Left lung (tissue), 10 donors: ENCODE measurements around the gene ITIH1. TPM values are rescaled to one million over a fixed set of nuclear protein-coding genes. Genes with fewer than 3 reads are reported as not detected.

Experiments used
- ATAC-seq: fragments of 200-7000 bp; cut with Tn5 transposase; one replicate; pipeline ENCODE4 v1.9.1; 2020; ENCODE audit warnings: moderate library complexity
- DNase-seq, 4 donors: peaks; one replicate each; pipeline ENCODE4 v3.0.0-alpha.2; 2013 to 2020
- H3K27ac ChIP-seq, 2 donors: fragments of 200-600 bp; sonication (generic) in 1 of 2; one replicate each; pipeline versions ENCODE4 v1.5.0 to v1.8.0; 2020 to 2021
- H3K27me3 ChIP-seq, 2 donors: fragments of 200-600 bp; sonication (generic) in 1 of 2; one replicate each; pipeline versions ENCODE4 v1.5.0 to v1.8.0; 2020 to 2021
- H3K36me3 ChIP-seq, 2 donors: fragments of 200-600 bp; sonication (generic) in 1 of 2; one replicate each; pipeline versions ENCODE4 v1.5.0 to v1.8.0; 2020 to 2021
- H3K4me1 ChIP-seq, 2 donors: fragments of 200-600 bp; one replicate each; pipeline ENCODE4 v1.8.0; 2021
- H3K4me3 ChIP-seq, 2 donors: fragments of 200-600 bp; sonication (generic) in 1 of 2; one replicate each; pipeline versions ENCODE4 v1.5.0 to v1.8.0; 2020 to 2021; ENCODE audit warnings: mild to moderate bottlenecking in 1 of 2
- H3K9me3 ChIP-seq, 2 donors: fragments of 200-600 bp; sonication (generic) in 1 of 2; one replicate each; pipeline versions ENCODE4 v1.5.0 to v1.8.0; 2020 to 2021
- CTCF ChIP-seq, 2 donors: fragments of 200-600 bp; sonication (generic) in 1 of 2; IDR thresholded peaks; one replicate each; pipeline versions ENCODE4 v1.5.0 to v1.8.0; 2021; ENCODE audit warnings: antibody characterized with exemption in 2 of 2
- intact Hi-C, 2 donors: fragments of 100-400 bp; cut with DNase I; formaldehyde crosslinking; loops; one replicate each; pipeline versions ENCODE4 v1.11.2 to v1.14.2; 2022
- polyA plus RNA-seq, 6 donors: library from polyadenylated mRNA; unstranded; fragments of 120-200 nt; gene quantifications; one replicate each; pipeline ENCODE4 v1.2.1, GENCODE V29; 2013; ENCODE audit not compliant: insufficient read length in 6 of 6
- total RNA-seq, 2 donors: library from RNA; stranded (reverse); fragmentation: NEBNext Ultra II Directional; extraction: Animal tissue kit (Norgen Biotek cat#: 25700); gene quantifications; one replicate each; pipeline ENCODE4 v1.2.1, GENCODE V29; 2021
- donor health status: DM: no; HTN: yes; CAD: no.
- donor health status: DM: no; HTN: no; CAD: no.

Gene ITIH1
- total and polyA plus RNA-seq, 8 donors: 0.18 to 0.61 (median 0.45) TPM; not detected in 4

DNA sequence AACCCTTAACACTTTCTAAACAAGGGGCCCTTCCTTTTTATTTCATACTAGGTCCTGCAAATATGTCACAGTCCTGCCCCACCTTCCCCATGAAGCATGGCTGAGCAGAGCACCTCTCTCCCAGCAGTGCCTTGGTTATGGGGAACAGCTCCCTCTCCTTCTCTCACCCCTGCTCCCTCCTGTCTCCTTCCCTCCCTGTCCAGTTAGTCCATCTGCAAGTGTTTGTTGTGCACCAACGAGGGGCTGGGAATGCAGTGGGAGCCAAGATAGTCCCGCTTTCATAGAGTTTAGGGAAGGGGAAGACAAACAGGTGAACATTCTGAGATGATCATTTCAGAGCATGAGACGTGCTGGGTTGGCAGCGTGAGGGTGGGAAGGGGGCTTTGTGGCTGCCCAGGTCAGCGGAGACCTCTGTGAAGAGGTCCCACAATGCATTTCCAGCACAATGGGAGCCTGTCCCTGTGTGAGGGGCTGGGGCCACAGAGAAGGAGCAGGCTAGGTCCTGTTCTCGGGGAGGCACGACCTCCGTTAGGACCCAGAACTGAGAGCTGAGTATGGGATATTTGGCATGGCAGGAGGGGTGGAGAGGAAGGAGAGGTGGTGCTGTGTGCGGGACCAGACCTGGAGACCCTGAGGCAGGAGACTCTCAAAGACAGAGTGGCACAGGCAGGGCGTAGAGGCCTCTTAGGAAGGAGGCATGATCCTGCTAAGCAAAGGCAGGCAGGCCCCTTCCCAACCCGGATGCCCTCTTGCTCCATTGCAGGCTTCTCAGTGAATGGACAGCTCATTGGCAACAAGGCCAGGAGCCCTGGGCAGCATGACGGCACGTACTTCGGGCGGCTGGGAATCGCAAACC, 11.7 kb downstream of the ITIH1 start:
- intact Hi-C loops: no loop called here
- no peak for ATAC-seq

DNA sequence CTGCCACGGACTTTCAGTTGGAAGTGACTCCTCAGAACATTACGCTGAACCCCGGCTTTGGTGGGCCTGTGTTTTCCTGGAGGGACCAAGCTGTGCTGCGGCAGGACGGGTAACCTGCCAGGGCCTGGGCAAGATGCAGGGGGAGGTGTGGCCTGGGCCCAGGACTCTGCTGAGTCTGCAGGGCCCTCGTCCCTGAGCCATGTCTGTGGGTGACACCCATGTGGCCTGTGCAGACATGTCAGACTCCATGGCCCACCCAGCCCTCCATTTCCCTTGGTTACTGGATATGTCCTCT, 12.3 kb downstream of the ITIH1 start:
- no peaks in the 10 kb centered on the region for H3K27me3 ChIP-seq
- H3K4me3 ChIP-seq: no peak overlapping the region
- H3K9me3 ChIP-seq: no peaks in the 10 kb centered on the region
- ATAC-seq (no peak), DNase-seq (peak in 1 of 4 donors; percentile 73)
- H3K27ac ChIP-seq: no peak overlapping the region
- TF ChIP-seq CTCF (IDR thresholded peaks at IDR 0.05): no peak
- intact Hi-C loops: no loop called here
- no peaks in the 10 kb centered on the region for H3K4me1 ChIP-seq
- no peaks in the 10 kb centered on the region for H3K36me3 ChIP-seq

More for the DNA sequence above, 11.7 kb downstream of the ITIH1 start:
- H3K27me3 ChIP-seq: no peaks in the 10 kb centered on the region
- peak in 1 of 4 donors; percentile 43 for DNase-seq
- no peaks in the 10 kb centered on the region for H3K9me3 ChIP-seq
- H3K4me1 ChIP-seq: no peaks in the 10 kb centered on the region
- H3K4me3 ChIP-seq: no peak overlapping the region
- no peaks in the 10 kb centered on the region for H3K36me3 ChIP-seq
- TF ChIP-seq CTCF (IDR thresholded peaks at IDR 0.05): no peak
- H3K27ac ChIP-seq: no peak overlapping the region

DNA sequence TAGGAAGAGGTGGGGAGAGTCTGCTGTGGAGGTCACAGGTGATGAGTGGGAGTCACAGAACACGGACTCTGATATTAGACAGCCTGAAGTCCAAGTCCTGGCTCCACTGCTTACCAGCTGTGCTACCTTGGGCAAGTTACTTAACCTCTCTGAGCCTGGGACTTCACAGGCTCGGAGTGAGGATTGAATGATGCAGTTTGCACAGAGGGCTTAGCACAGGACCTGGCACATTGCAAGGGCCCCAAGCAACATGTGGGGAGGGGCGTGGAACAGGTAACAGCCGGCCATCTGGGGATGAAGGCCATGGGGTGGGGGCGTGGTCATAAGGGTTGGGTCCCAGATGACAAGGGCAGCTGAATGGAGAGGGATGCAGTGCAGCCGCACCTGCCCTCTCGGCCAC, 12.9 kb downstream of the ITIH1 start:
- H3K4me3 ChIP-seq: no peak overlapping the region
- intact Hi-C loops: no loop called here
- no peak for TF ChIP-seq CTCF (IDR thresholded peaks at IDR 0.05)

DNA sequence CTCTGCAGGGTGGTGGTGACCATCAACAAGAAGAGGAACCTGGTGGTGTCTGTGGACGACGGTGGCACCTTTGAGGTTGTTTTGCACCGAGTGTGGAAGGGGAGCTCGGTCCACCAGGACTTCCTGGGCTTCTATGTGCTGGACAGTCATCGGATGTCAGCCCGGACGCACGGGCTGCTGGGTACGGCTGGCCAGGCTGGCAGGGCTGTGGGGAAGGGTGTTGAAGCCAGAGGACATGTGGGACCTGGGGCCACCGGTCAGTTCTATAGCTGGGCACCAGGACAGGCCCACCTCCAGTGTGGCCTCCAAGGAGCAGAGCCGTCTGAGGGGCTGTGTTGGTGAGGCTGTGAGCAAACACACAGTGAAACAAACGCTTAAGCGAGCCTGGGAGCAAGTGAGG, 13.3 kb downstream of the ITIH1 start:
- no peaks in the 10 kb centered on the region for H3K36me3 ChIP-seq
- TF ChIP-seq CTCF (IDR thresholded peaks at IDR 0.05): no peak
- no peak for ATAC-seq
- H3K4me1 ChIP-seq: no peaks in the 10 kb centered on the region
- DNase-seq: peak in 1 of 4 donors; percentile 59
- H3K27ac ChIP-seq: no peak overlapping the region
- intact Hi-C loops: no loop called here
- no peaks in the 10 kb centered on the region for H3K9me3 ChIP-seq
- H3K27me3 ChIP-seq: no peaks in the 10 kb centered on the region
- H3K4me3 ChIP-seq: no peak overlapping the region

More for the DNA sequence above, 12.9 kb downstream of the ITIH1 start:
- H3K4me1 ChIP-seq: no peaks in the 10 kb centered on the region
- ATAC-seq (no peak), DNase-seq (no peak)
- no peak overlapping the region for H3K27ac ChIP-seq
- no peaks in the 10 kb centered on the region for H3K36me3 ChIP-seq
- H3K9me3 ChIP-seq: no peaks in the 10 kb centered on the region
- no peaks in the 10 kb centered on the region for H3K27me3 ChIP-seq

DNA sequence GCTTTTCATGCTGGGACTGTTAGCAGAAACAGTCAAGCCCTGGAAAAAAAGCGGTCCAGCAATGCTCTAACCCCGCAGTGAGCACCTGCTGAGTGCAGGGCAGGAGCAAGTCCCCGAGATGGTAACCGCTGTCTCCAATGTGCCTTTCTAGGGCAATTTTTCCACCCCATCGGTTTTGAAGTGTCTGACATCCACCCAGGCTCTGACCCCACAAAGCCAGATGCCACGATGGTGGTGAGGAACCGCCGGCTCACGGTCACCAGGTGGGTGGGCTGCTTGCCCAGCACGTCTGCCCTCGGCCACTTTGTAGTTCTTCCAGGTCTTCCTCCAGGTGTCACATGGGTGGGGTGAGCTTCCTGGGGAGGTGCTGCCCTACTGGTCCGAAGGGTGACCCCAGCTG, 14.0 kb downstream of the ITIH1 start:
- H3K36me3 ChIP-seq: no peaks in the 10 kb centered on the region
- DNase-seq (peak in 1 of 4 donors; percentile 67), ATAC-seq (no peak)
- no peaks in the 10 kb centered on the region for H3K9me3 ChIP-seq
- TF ChIP-seq CTCF (IDR thresholded peaks at IDR 0.05): no peak
- intact Hi-C loops: no loop called here
- H3K4me1 ChIP-seq: no peaks in the 10 kb centered on the region
- no peaks in the 10 kb centered on the region for H3K27me3 ChIP-seq
- H3K27ac ChIP-seq: no peak overlapping the region
- no peak overlapping the region for H3K4me3 ChIP-seq
